WTC11 (cell line): ENCODE data around the gene CETP. TPM values are rescaled to one million over a fixed set of nuclear protein-coding genes. Genes with fewer than 3 reads are reported as not detected.

ENCODE experiments used
- ATAC-seq: fragments of 200-7000 bp; cut with Tn5 transposase; 2 replicates; pipeline ENCODE4 v1.10.0; 2021; ENCODE audit warnings: mild to moderate bottlenecking, moderate library complexity
- CTCF ChIA-PET: fragments of 300-600 bp; sonication (Branson Sonifier 250); formaldehyde crosslinking; loops from one replicate; lab custom pipeline; 2021; ENCODE audit warnings: antibody characterized with exemption; lab: Charles Lee
- POLR2A ChIA-PET: fragments of 350-600 bp; sonication (Branson Sonifier 250); formaldehyde crosslinking; loops from one replicate; lab custom pipeline; 2021; ENCODE audit warnings: antibody characterized with exemption; lab: Charles Lee
- DNase-seq: peaks from one replicate; pipeline ENCODE4 v3.0.0; 2021; ENCODE audit warnings: low spot score
- H3K27ac Mint-ChIP-seq: 2 replicates; pipeline ENCODE4 v1.8.0; 2021; ENCODE audit warnings: mixed read lengths
- H3K27me3 Mint-ChIP-seq: 2 replicates; pipeline ENCODE4 v1.8.0; 2021; ENCODE audit warnings: low read depth, mild to moderate bottlenecking, moderate library complexity, mixed read lengths
- H3K36me3 Mint-ChIP-seq: 2 replicates; pipeline ENCODE4 v1.8.0; 2021; ENCODE audit warnings: mixed read lengths
- H3K4me1 Mint-ChIP-seq: 2 replicates; pipeline ENCODE4 v1.8.0; 2022; ENCODE audit warnings: mixed read lengths
- H3K4me3 Mint-ChIP-seq: 2 replicates; pipeline ENCODE4 v1.8.0; 2021; ENCODE audit warnings: mild to moderate bottlenecking, moderate library complexity, mixed read lengths
- H3K9me3 Mint-ChIP-seq: 2 replicates; pipeline ENCODE4 v1.8.0; 2021; ENCODE audit warnings: mixed read lengths
- ATF6 ChIP-seq: sonication (generic); formaldehyde crosslinking; IDR thresholded peaks from 2 replicates; pipeline ENCODE4 v1.8.1; 2023; ENCODE audit warnings: mild to moderate bottlenecking, missing genetic modification reagents
- CDX4 ChIP-seq: fragments of 250-450 bp; sonication (Bioruptor Pico); IDR thresholded peaks from 2 replicates; pipeline ENCODE4 v1.9.0; 2021; ENCODE audit warnings: moderate library complexity, mild to moderate bottlenecking, inconsistent platforms, borderline replicate concordance
- CREB1 ChIP-seq: sonication (generic); formaldehyde crosslinking; IDR thresholded peaks from 2 replicates; pipeline ENCODE4 v1.8.0; 2023; ENCODE audit warnings: mild to moderate bottlenecking, missing genetic modification reagents
- CREM ChIP-seq: sonication (generic); formaldehyde crosslinking; IDR thresholded peaks from 2 replicates; pipeline ENCODE4 v1.8.1; 2022; ENCODE audit warnings: mild to moderate bottlenecking, missing genetic modification reagents, moderate library complexity
- E2F4 ChIP-seq: sonication (generic); formaldehyde crosslinking; IDR thresholded peaks from 2 replicates; pipeline ENCODE4 v1.8.1; 2022; ENCODE audit warnings: low read depth, mild to moderate bottlenecking, moderate library complexity, missing genetic modification reagents, borderline replicate concordance
- FOXJ3 ChIP-seq: sonication (generic); formaldehyde crosslinking; IDR thresholded peaks from 2 replicates; pipeline ENCODE4 v1.9.0; 2021; ENCODE audit warnings: missing genetic modification reagents, mild to moderate bottlenecking, borderline replicate concordance
- FOXK1 ChIP-seq: sonication (generic); formaldehyde crosslinking; IDR thresholded peaks from 2 replicates; pipeline ENCODE4 v1.8.0; 2022; ENCODE audit warnings: mild to moderate bottlenecking, moderate library complexity, missing genetic modification reagents
- GRHL2 ChIP-seq: fragments of 250-450 bp; sonication (Bioruptor Pico); IDR thresholded peaks from 2 replicates; pipeline ENCODE4 v1.8.0; 2022; ENCODE audit warnings: mild to moderate bottlenecking, moderate library complexity; ENCODE audit not compliant: insufficient replicate concordance, severe bottlenecking
- IRF2 ChIP-seq: sonication (generic); formaldehyde crosslinking; IDR thresholded peaks from 2 replicates; pipeline ENCODE4 v1.8.0; 2022; ENCODE audit warnings: low read depth, missing genetic modification reagents, borderline replicate concordance
- JAZF1 ChIP-seq: fragments of 250-450 bp; sonication (Bioruptor Pico); IDR thresholded peaks from 2 replicates; pipeline ENCODE4 v1.9.0; 2021; ENCODE audit warnings: moderate library complexity, mild to moderate bottlenecking, inconsistent platforms
- KAT7 ChIP-seq: sonication (generic); formaldehyde crosslinking; IDR thresholded peaks from 2 replicates; pipeline ENCODE4 v1.8.1; 2023; ENCODE audit warnings: missing genetic modification reagents, mild to moderate bottlenecking, borderline replicate concordance
- MLX ChIP-seq: sonication (generic); formaldehyde crosslinking; IDR thresholded peaks from 2 replicates; pipeline ENCODE4 v1.8.1; 2023; ENCODE audit warnings: mild to moderate bottlenecking, missing genetic modification reagents, moderate library complexity
- NR3C1 ChIP-seq: sonication (generic); formaldehyde crosslinking; conservative IDR thresholded peaks from 2 replicates; pipeline ENCODE4 v1.8.1; 2023; ENCODE audit warnings: low read depth, mild to moderate bottlenecking, missing genetic modification reagents
- PRRX2 ChIP-seq: fragments of 250-450 bp; sonication (Bioruptor Pico); IDR thresholded peaks from 2 replicates; pipeline ENCODE4 v1.8.0; 2021; ENCODE audit warnings: mild to moderate bottlenecking
- SMAD4 ChIP-seq: sonication (generic); formaldehyde crosslinking; IDR thresholded peaks from 2 replicates; pipeline ENCODE4 v1.8.0; 2022; ENCODE audit warnings: mild to moderate bottlenecking, missing genetic modification reagents
- TP53 ChIP-seq: sonication (generic); formaldehyde crosslinking; IDR thresholded peaks from 2 replicates; pipeline ENCODE4 v1.8.1; 2023; ENCODE audit warnings: mild to moderate bottlenecking, missing genetic modification reagents
- ZNF232 ChIP-seq: sonication (generic); formaldehyde crosslinking; IDR thresholded peaks from 2 replicates; pipeline ENCODE4 v1.8.0; 2022; ENCODE audit warnings: mild to moderate bottlenecking, missing genetic modification reagents
- ZNF281 ChIP-seq: sonication (generic); formaldehyde crosslinking; IDR thresholded peaks from 2 replicates; pipeline ENCODE4 v1.8.0; 2023; ENCODE audit warnings: mild to moderate bottlenecking, missing genetic modification reagents
- ZNF317 ChIP-seq: sonication (generic); formaldehyde crosslinking; IDR thresholded peaks from 2 replicates; pipeline ENCODE4 v1.8.1; 2023; ENCODE audit warnings: low read depth, mild to moderate bottlenecking, moderate library complexity, missing genetic modification reagents, borderline replicate concordance
- total RNA-seq: library from RNA; stranded (reverse); gene quantifications from 3 replicates; pipeline ENCODE4 v1.2.3, GENCODE V29; 2021
- TF ChIP-seq, protein P1 (sequence below): sonication (generic); formaldehyde crosslinking; IDR thresholded peaks from 2 replicates; pipeline ENCODE4 v1.8.1; 2023; ENCODE audit warnings: mild to moderate bottlenecking, moderate library complexity, missing genetic modification reagents
- TF ChIP-seq, protein P2 (sequence below): sonication (generic); formaldehyde crosslinking; IDR thresholded peaks from 2 replicates; pipeline ENCODE4 v1.8.1; 2023; ENCODE audit warnings: mild to moderate bottlenecking, missing genetic modification reagents, moderate library complexity
- TF ChIP-seq, protein P3 (sequence below): sonication (generic); formaldehyde crosslinking; conservative IDR thresholded peaks from 2 replicates; pipeline ENCODE4 v1.8.1; 2023; ENCODE audit warnings: mild to moderate bottlenecking, low read depth, missing genetic modification reagents, moderate library complexity
- TF ChIP-seq, protein P4 (sequence below): sonication (generic); formaldehyde crosslinking; IDR thresholded peaks from 2 replicates; pipeline ENCODE4 v1.8.0; 2022; ENCODE audit warnings: mild to moderate bottlenecking, missing genetic modification reagents

Gene CETP
- total RNA-seq, 1 experiment from 2014 or later: not detected

DNA sequence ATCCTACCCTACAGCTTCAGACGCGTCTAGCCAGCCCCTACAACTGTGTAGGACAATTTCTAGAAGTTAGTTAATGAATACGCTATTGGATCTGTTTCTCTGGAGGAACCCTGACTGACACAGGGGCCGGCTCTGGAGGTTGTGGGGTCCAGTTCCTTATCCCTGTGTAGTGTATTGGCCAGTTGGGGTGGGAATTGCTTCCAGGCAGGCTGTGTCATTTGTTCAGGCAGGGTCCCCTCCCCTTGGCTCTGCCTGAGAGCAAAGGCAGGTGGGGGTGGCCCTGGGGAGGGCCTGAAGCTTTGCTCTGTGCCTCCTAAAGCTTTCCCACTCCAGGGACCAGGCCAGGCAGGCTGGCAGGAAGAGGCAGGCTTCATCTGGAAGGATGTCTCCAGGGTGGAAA is 11.7 kb upstream of the CETP start:
- peaks cover 11% of the 10 kb centered on the region for H3K4me1 Mint-ChIP-seq
- TF ChIP-seq JAZF1 (CRISPR knock-in tag) (no peak), MLX (CRISPR knock-in tag) (no peak), ZNF281 (no peak), TP53 (CRISPR knock-in tag) (no peak), KAT7 (CRISPR knock-in tag) (no peak), IRF2 (CRISPR knock-in tag) (no peak), ZNF317 (CRISPR knock-in tag) (no peak), FOXJ3 (CRISPR knock-in tag) (no peak), NR3C1 (CRISPR knock-in tag) (no peak), GRHL2 (CRISPR knock-in tag) (no peak), ZNF232 (no peak), E2F4 (no peak)
- TF ChIP-seq, protein P1, sequence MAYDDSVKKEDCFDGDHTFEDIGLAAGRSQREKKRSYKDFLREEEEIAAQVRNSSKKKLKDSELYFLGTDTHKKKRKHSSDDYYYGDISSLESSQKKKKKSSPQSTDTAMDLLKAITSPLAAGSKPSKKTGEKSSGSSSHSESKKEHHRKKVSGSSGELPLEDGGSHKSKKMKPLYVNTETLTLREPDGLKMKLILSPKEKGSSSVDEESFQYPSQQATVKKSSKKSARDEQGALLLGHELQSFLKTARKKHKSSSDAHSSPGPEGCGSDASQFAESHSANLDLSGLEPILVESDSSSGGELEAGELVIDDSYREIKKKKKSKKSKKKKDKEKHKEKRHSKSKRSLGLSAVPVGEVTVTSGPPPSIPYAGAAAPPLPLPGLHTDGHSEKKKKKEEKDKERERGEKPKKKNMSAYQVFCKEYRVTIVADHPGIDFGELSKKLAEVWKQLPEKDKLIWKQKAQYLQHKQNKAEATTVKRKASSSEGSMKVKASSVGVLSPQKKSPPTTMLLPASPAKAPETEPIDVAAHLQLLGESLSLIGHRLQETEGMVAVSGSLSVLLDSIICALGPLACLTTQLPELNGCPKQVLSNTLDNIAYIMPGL (CRISPR knock-in tag): no peak
- TF ChIP-seq, protein P2, sequence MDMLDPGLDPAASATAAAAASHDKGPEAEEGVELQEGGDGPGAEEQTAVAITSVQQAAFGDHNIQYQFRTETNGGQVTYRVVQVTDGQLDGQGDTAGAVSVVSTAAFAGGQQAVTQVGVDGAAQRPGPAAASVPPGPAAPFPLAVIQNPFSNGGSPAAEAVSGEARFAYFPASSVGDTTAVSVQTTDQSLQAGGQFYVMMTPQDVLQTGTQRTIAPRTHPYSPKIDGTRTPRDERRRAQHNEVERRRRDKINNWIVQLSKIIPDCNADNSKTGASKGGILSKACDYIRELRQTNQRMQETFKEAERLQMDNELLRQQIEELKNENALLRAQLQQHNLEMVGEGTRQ: no peak
- TF ChIP-seq, protein P3, sequence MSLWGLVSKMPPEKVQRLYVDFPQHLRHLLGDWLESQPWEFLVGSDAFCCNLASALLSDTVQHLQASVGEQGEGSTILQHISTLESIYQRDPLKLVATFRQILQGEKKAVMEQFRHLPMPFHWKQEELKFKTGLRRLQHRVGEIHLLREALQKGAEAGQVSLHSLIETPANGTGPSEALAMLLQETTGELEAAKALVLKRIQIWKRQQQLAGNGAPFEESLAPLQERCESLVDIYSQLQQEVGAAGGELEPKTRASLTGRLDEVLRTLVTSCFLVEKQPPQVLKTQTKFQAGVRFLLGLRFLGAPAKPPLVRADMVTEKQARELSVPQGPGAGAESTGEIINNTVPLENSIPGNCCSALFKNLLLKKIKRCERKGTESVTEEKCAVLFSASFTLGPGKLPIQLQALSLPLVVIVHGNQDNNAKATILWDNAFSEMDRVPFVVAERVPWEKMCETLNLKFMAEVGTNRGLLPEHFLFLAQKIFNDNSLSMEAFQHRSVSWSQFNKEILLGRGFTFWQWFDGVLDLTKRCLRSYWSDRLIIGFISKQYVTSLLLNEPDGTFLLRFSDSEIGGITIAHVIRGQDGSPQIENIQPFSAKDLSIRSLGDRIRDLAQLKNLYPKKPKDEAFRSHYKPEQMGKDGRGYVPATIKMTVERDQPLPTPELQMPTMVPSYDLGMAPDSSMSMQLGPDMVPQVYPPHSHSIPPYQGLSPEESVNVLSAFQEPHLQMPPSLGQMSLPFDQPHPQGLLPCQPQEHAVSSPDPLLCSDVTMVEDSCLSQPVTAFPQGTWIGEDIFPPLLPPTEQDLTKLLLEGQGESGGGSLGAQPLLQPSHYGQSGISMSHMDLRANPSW: no peak
- no peak for ATAC-seq
- H3K36me3 Mint-ChIP-seq: no peaks in the 10 kb centered on the region
- DNase-seq: no peak
- H3K9me3 Mint-ChIP-seq: peaks cover under 1% of the 10 kb centered on the region; the same call in 1 of the 2 replicates
- CTCF ChIA-PET: no interaction called here
- no peaks in the 10 kb centered on the region; the same call in 1 of the 2 replicates for H3K27me3 Mint-ChIP-seq
- POLR2A ChIA-PET: no interaction called here
- H3K4me3 Mint-ChIP-seq: no peak overlapping the region
- no peak overlapping the region for H3K27ac Mint-ChIP-seq

DNA sequence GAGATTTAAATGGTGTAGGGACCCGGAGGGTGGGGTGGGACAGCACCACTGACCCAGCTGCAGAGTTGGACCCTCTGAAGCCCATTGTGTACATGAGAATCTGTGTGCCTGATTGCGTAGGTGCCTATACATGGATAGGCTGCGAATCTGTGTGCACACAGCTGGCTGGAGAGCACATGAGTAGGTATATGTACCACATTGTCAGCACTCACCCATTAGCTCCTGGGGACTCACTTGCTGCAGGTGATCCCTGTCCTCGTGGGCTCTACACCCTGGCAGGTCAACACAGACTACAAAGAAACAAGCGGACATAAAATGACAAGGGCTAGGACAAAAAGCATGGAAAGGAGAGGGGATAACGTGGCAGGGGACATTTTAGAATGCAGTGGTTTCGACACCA is 11.3 kb upstream of the CETP start:
- ATAC-seq (no peak), DNase-seq (no peak)
- POLR2A ChIA-PET: no interaction called here
- H3K4me3 Mint-ChIP-seq: no peak overlapping the region
- H3K36me3 Mint-ChIP-seq: no peaks in the 10 kb centered on the region
- CTCF ChIA-PET: interaction anchor here (0.7 to 0.9 kb wide), 2 partner anchors 14 to 98 kb away, joined by 3 read pairs; no protein-coding TSS in a partner anchor
- peaks cover 10% of the 10 kb centered on the region for H3K4me1 Mint-ChIP-seq
- H3K27me3 Mint-ChIP-seq: no peaks in the 10 kb centered on the region; the same call in 1 of the 2 replicates
- H3K27ac Mint-ChIP-seq: no peak overlapping the region
- peaks cover 3% of the 10 kb centered on the region; the same call in 1 of the 2 replicates for H3K9me3 Mint-ChIP-seq
- TF ChIP-seq SMAD4 (CRISPR knock-in tag): no peak
- no peak for TF ChIP-seq ATF6
- no peak for TF ChIP-seq PRRX2 (CRISPR knock-in tag)
- TF ChIP-seq CREB1 (CRISPR knock-in tag): no peak
- no peak for TF ChIP-seq FOXK1 (CRISPR knock-in tag)
- TF ChIP-seq CREM (CRISPR knock-in tag): no peak
- no peak for TF ChIP-seq IRF2 (CRISPR knock-in tag)
- TF ChIP-seq CDX4 (CRISPR knock-in tag): no peak
- TF ChIP-seq, protein P4, sequence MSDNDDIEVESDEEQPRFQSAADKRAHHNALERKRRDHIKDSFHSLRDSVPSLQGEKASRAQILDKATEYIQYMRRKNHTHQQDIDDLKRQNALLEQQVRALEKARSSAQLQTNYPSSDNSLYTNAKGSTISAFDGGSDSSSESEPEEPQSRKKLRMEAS (CRISPR knock-in tag): no peak
